Skeletal muscle satellite cell (primary cell): ENCODE data around the gene ILK.

Source experiments
- H3K27me3 ChIP-seq: 2 replicates; pipeline ENCODE4 v1.7.0; 2013; ENCODE audit warnings: low read length; ENCODE audit not compliant: control insufficient read depth, insufficient read depth
- H3K36me3 ChIP-seq: 2 replicates; pipeline ENCODE4 v1.7.0; 2013; ENCODE audit warnings: mild to moderate bottlenecking, control low read depth, low read length; ENCODE audit not compliant: insufficient read depth
- H3K4me1 ChIP-seq: 2 replicates; pipeline ENCODE4 v1.7.0; 2013; ENCODE audit warnings: low read length; ENCODE audit not compliant: control insufficient read depth, insufficient read depth
- H3K4me2 ChIP-seq: 2 replicates; pipeline ENCODE4 v1.7.0; 2013; ENCODE audit warnings: mild to moderate bottlenecking, low read length
- H3K4me3 ChIP-seq: 2 replicates; pipeline ENCODE4 v1.7.0; 2013; ENCODE audit warnings: low read length
- H3K9ac ChIP-seq: 2 replicates; pipeline ENCODE4 v1.7.0; 2013; ENCODE audit warnings: mild to moderate bottlenecking, low read depth, low read length, moderate library complexity
- H3K9me3 ChIP-seq: replicated peaks from 2 replicates; pipeline ENCODE4 v1.7.0; 2013; ENCODE audit warnings: mild to moderate bottlenecking, control low read depth, low read length

Gene ILK

DNA sequence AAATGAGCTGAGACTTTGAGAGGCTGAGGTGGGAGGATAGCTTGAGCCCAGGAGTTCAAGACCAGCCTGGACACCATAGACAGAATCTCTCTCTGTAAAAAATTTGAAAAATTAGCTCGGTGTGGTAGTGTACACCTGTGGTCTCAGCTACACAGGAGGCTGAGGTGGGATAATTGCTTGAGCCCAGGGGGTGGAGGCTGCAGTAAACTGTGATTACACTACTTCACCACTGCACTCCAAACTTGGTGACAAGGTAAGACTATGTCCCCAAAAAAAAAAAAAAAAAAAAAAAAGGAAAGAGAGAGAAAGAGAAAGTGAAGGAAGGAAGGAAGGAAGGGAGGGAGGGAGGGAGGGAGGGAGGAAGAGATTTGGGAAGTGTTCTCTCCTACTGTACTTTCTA lies 25.4 kb upstream of the ILK start:
- Histone ChIP-seq H3K4me2 (no peak overlapping the region), H3K9ac (no peak overlapping the region), H3K27me3 (no peaks in the 10 kb centered on the region), H3K9me3 (no peaks in the 10 kb centered on the region), H3K36me3 (no peaks in the 10 kb centered on the region), H3K4me1 (no peaks in the 10 kb centered on the region), H3K4me3 (no peak overlapping the region)

DNA sequence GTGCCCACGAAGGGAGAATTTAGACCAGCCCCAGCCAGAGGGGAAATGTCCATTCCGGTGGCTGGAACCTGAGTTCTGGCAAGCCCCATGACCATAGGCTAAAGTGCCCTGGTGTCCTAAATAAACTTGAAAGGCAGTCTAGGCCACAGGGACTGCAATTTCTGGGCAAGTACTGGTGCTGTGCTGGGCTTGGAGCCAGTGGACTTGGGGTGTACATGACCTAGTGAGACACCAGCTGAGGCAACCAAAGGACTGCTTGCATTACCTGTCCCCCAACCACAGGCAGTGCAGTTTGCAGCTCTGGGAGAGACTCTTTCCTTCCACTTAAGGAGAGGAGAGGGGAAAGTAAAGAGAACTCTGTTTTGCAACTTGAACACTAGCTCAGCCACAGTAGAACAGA lies 23.9 kb upstream of the ILK start:
- Histone ChIP-seq H3K4me1 (no peaks in the 10 kb centered on the region), H3K4me2 (no peak overlapping the region), H3K9me3 (peaks cover 3% of the 10 kb centered on the region), H3K4me3 (no peak overlapping the region), H3K9ac (no peak overlapping the region), H3K27me3 (no peaks in the 10 kb centered on the region), H3K36me3 (no peaks in the 10 kb centered on the region)

DNA sequence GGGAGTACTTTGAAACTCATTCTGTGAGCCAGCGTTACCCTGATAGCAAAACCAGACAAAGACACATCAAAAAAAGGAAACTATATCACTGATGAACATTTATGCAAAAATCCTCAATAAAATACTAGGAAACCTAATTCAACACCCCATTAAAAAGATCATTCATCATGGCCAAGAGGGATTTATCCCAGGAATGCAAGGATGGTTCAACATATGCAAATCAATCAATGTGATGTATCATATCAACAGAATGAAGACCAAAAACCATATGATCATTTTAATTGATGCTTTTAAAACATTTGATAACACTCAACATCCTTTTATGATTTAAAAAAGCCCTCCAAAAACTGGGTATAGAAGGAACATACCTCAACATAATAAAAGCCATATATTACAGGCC lies 20.0 kb upstream of the ILK start:
- H3K9ac ChIP-seq, result no peak overlapping the region
- no peaks in the 10 kb centered on the region for H3K27me3 ChIP-seq
- no peak overlapping the region for H3K4me2 ChIP-seq
- H3K4me3 ChIP-seq, result no peak overlapping the region
- peaks cover 6% of the 10 kb centered on the region for H3K4me1 ChIP-seq
- H3K9me3 ChIP-seq, result peaks cover 4% of the 10 kb centered on the region
- H3K36me3 ChIP-seq, result no peaks in the 10 kb centered on the region

DNA sequence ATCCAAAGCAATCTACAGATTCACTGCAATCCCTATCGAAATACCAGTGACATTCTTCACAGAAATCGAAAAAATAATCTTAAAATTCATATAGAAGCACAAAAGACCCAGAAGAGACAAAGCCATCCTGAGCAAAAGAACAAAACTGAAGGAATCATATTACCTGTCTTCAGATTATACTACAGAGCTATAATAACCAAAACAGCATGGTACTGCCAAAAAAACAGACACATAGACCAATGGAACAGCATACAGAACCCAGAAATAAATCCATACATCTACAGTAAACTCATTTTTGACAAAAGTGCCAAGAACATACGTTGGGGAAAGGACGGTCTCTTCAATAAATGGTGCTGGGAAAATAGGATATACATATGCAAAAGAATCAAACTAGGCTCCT lies 19.0 kb upstream of the ILK start:
- Histone ChIP-seq H3K4me3 (no peak overlapping the region), H3K4me1 (peaks cover 6% of the 10 kb centered on the region), H3K9ac (no peak overlapping the region), H3K4me2 (no peak overlapping the region), H3K36me3 (no peaks in the 10 kb centered on the region), H3K9me3 (peaks cover 4% of the 10 kb centered on the region), H3K27me3 (no peaks in the 10 kb centered on the region)

DNA sequence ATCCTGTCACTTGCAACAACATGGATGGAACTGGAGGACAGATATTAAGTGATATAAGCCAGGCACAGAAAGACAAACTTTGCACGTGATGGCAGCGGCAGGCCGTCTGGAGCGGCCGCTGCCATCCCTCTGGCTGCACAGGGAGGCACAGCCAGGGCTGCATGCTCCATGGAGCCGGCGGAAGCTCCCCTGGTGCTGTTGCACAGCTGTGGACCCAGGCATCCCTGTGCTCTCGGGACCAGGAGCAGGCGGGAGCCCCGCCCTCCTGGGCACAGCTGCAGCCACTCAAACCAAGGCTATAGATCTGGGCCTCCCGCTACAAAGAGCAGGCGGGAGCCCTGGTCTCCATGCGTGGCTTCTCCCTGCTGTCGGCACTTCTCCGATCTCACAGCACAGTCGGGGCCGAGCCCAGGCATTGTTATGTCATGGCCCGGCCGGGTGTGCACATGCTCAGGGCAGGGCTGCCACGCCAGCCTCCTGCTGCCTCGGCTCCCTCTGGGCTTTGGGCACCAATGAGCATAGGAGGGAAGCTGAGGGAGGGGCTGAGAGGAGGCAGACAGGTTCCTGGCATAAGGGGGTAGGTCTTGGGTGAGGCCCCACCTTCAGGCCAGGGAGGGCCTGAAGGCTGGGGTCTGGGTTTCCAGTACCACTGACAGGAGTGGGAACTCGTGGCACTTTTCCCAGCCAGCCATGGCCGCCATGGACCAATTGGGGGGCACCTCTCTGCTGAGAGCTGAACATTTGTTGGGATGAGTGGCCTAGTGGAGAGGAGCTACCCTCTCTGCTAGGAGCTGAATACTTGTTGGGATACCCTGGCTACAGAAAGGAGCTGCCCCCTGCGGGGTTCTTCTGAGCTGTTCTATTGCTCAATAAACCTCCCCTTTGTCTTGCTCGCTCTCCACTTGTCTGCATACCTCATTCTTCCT lies 16.9 kb upstream of the ILK start:
- Histone ChIP-seq H3K4me2 (peak overlapping the region; percentile 17), H3K4me1 (peaks cover 6% of the 10 kb centered on the region), H3K9me3 (peaks cover 4% of the 10 kb centered on the region), H3K4me3 (no peak overlapping the region), H3K9ac (no peak overlapping the region), H3K27me3 (no peaks in the 10 kb centered on the region), H3K36me3 (no peaks in the 10 kb centered on the region)

DNA sequence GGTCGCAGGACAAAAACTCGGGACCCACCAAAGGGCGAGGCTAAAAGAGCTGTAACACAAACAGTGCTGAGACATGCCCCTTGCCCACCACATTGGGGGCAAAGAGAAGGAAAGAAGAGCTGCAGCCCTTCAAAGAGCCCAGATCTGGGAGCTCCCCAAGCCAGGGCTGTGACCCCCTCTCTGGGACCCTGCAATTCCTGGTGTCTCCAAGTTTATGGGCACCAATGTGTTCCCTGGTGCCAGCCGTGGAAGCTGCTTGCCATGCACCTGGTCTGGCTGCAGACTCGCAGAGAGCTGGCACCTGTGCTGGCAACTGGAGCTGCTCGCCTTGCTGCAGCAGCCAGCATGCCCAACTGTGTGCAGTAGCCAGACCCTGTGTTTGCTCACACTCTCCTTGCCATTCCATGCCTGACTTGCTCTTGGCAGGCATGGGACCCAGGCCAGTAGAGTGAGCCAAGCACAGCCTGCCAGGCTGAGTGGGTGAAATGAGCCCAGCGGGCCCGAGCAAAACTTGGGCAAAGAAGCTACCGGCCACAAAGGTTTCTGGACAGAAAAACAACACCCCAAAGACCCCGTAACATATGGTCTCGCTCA lies 16.1 kb upstream of the ILK start:
- Histone ChIP-seq H3K27me3 (no peaks in the 10 kb centered on the region), H3K9me3 (peaks cover 4% of the 10 kb centered on the region), H3K4me2 (peak overlapping the region; percentile 32), H3K36me3 (no peaks in the 10 kb centered on the region), H3K9ac (no peak overlapping the region), H3K4me3 (no peak overlapping the region), H3K4me1 (peaks cover 6% of the 10 kb centered on the region)

DNA sequence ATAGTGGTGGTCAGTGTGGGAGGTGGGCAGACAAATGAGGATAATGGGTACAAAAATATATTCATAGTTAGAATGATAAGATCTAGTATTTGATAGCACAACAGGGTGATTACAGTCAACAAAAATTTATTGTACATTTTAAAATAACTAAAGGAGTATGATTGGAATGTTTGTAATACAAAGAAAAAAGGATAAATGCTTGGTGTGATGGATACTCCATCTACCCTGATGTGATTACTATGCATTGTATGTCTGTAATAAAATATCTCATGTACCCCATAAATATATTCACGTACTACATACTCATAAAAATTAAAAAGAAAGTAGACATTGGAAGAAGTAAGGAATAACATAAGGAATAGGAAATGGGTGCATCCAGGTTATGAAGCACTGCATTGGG lies 15.6 kb upstream of the ILK start:
- H3K9ac ChIP-seq, result no peak overlapping the region
- peaks cover 6% of the 10 kb centered on the region for H3K4me1 ChIP-seq
- H3K4me2 ChIP-seq, result peak overlapping the region; percentile 32
- no peak overlapping the region for H3K4me3 ChIP-seq
- H3K9me3 ChIP-seq, result peaks cover 4% of the 10 kb centered on the region
- no peaks in the 10 kb centered on the region for H3K36me3 ChIP-seq
- H3K27me3 ChIP-seq, result no peaks in the 10 kb centered on the region

DNA sequence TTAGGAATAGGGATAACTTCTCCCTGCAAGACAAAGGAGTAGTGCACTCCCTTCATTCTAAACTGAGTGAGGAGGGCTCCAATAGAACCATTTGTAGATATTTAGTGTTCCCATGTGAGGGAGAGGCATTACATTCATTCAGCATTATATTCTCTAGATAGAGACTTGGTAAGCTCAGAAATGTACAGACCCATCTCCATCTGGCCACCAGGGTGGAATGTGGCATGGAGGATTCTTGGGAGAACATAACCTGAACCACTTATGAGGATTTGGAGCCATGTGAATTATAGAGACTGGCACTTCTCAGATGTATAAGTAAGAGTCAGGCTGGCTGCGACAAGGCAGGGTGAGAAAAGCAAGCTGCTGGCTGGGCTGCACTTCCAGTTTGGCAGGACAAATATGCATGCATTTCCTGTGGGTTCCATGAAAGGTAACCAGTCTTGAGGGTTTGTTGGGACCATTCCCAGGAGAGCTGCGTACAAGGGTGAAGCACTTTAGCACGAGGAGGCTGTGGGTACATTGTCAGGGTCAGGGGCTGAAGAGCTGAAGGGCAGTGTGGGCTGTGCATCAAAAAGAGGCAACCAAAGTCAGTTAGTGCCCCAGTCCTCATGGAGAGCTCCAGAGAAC lies 9.3 kb upstream of the ILK start:
- Histone ChIP-seq H3K9me3 (no peaks in the 10 kb centered on the region), H3K36me3 (peaks cover 35% of the 10 kb centered on the region), H3K9ac (no peak overlapping the region), H3K4me3 (no peak overlapping the region), H3K4me1 (no peaks in the 10 kb centered on the region), H3K27me3 (no peaks in the 10 kb centered on the region), H3K4me2 (no peak overlapping the region)

DNA sequence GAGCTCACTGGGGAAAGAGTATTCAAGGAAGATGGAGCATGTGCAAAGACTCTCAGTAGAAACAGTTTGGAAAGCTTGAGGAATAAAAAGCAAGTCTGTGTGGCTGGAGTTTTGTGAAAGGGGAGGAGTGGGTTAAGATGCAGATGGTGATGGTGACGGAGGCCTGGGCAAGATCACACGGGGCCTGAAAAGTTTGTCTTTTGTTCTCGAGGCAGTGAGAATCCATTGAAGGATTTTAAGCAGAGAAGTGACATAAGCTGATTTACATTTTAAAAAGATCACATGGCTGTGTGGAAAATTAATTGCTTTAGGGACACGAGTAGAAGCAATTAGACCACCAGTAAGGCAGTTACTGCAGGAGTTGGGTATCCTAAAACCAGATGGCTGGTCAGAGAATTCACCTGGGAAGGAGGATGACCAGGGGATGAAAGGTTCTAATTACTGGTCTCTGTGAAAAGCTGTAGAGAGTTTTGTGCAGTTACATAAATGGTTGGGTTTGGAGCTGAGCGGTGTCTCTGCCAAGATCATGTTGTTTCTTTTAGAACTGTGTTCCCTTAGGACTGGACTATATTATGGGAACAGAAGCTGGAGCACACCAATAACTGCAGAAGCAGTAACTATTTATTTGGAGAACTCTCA lies 7.2 kb upstream of the ILK start:
- Histone ChIP-seq H3K9ac (no peak overlapping the region), H3K27me3 (no peaks in the 10 kb centered on the region), H3K4me1 (no peaks in the 10 kb centered on the region), H3K36me3 (peaks cover 52% of the 10 kb centered on the region), H3K9me3 (no peaks in the 10 kb centered on the region), H3K4me3 (no peak overlapping the region), H3K4me2 (no peak overlapping the region)

DNA sequence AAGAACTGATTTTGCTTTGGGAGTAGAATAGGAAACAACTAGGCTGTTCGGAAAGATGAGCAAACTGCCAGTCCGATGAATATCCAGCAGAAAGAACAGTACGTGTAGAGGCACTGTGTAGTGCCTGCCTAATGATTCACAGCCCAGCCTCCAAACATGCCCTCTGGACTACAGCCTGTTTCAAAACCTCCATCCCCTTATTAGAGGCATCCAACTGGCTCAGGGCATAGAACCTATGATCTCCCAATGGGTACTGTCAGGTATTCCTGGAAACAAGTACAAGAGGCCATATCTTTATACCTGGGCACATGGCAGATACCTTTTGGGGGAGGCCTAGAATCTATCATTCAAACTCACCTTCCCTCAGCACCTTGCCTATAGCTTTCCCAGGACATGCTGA lies 5.0 kb upstream of the ILK start:
- H3K4me2 ChIP-seq, result no peak overlapping the region
- no peaks in the 10 kb centered on the region for H3K27me3 ChIP-seq
- no peaks in the 10 kb centered on the region for H3K9me3 ChIP-seq
- H3K36me3 ChIP-seq, result peaks cover 53% of the 10 kb centered on the region
- peaks cover 9% of the 10 kb centered on the region for H3K4me1 ChIP-seq
- H3K9ac ChIP-seq, result no peak overlapping the region
- no peak overlapping the region for H3K4me3 ChIP-seq

DNA sequence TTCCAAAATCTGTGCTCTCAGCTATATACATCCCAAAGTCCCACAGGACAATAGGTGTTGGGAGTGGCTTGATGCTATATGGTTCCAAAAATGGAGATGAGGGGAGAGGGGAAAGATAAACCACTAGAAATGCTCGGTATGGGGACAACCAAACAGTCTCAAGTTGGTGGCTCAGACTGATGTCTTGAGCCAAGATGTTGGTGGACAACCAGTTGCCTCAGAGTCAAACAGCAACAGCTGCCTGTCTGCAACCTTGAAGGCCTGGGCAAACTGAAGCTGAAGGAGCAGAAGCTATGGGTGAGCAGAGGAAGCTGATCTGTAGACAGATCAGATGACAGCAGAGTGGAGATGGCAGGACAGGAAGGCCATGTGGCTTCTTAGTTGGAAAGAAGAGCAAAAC lies 4.1 kb upstream of the ILK start:
- Histone ChIP-seq H3K4me1 (peaks cover 9% of the 10 kb centered on the region), H3K4me2 (no peak overlapping the region), H3K9ac (no peak overlapping the region), H3K36me3 (peaks cover 53% of the 10 kb centered on the region), H3K4me3 (no peak overlapping the region), H3K9me3 (no peaks in the 10 kb centered on the region), H3K27me3 (no peaks in the 10 kb centered on the region)
